Large intestine (tissue), 3 donors: Measurements from ENCODE around the gene PRR14. TPM values are rescaled to one million over a fixed set of nuclear protein-coding genes. Genes with fewer than 3 reads are reported as not detected.

Source experiments
- DNase-seq, 2 donors: peaks; one replicate each; pipeline versions ENCODE4 v3.0.0 to v3.0.0-alpha.2; 2013
- H3K27ac ChIP-seq: one replicate; pipeline ENCODE4 v1.5.1; 2013; ENCODE audit warnings: low read length
- H3K27me3 ChIP-seq: 2 replicates; pipeline ENCODE4 v1.6.1; 2013; ENCODE audit warnings: low read length; ENCODE audit not compliant: control insufficient read depth, insufficient read depth
- H3K36me3 ChIP-seq: 2 replicates; pipeline ENCODE4 v1.6.1; 2013; ENCODE audit warnings: low read length; ENCODE audit not compliant: control insufficient read depth, insufficient read depth
- H3K4me1 ChIP-seq: one replicate; pipeline ENCODE4 v1.6.1; 2013; ENCODE audit warnings: low read length; ENCODE audit not compliant: control insufficient read depth, insufficient read depth
- H3K4me3 ChIP-seq: one replicate; pipeline ENCODE4 v1.5.1; 2013; ENCODE audit warnings: low read length
- H3K9me3 ChIP-seq: one replicate; pipeline ENCODE4 v1.6.1; 2013; ENCODE audit warnings: mild to moderate bottlenecking, low read depth, low read length, moderate library complexity; ENCODE audit not compliant: control insufficient read depth
- WGBS: methylation state at CpG from one replicate; pipeline ENCODE4 v1.1.5; 2013; ENCODE audit warnings: low lambda C conversion rate; ENCODE audit not compliant: insufficient coverage; 5-methylcytosine and 5-hydroxymethylcytosine counted together
- polyA plus RNA-seq: library from polyadenylated mRNA; unstranded; fragments of 120-200 nt; gene quantifications from one replicate; pipeline ENCODE4 v1.2.1, GENCODE V29; 2013

The PRR14 gene
- polyA plus RNA-seq, 1 donor: 35.0 TPM

GRCh38 chr16:30649725-30650368 is 913 bp upstream of the PRR14 start:
- DNase-seq: no peak
- Histone ChIP-seq H3K9me3 (no peaks in the 10 kb centered on the region), H3K4me3 (peak overlapping the region; percentile 57), H3K27me3 (no peaks in the 10 kb centered on the region), H3K27ac (peak overlapping the region; percentile 90), H3K36me3 (peaks cover 19% of the 10 kb centered on the region), H3K4me1 (peaks cover 3% of the 10 kb centered on the region)
- WGBS: no CpG with 5 or more reads among the region's 22 CpGs

- peak; percentile 69 to 74 for DNase-seq
- peak overlapping the region; percentile 91 for H3K4me3 ChIP-seq
- no CpG with 5 or more reads among the region's 71 CpGs for WGBS
- peak overlapping the region; percentile 97 for H3K27ac ChIP-seq
- no peaks in the 10 kb centered on the region for H3K9me3 ChIP-seq
- H3K27me3 ChIP-seq: no peaks in the 10 kb centered on the region
- H3K36me3 ChIP-seq: peaks cover 34% of the 10 kb centered on the region
- H3K4me1 ChIP-seq: peaks cover 3% of the 10 kb centered on the region
Measured at GRCh38 chr16:30651124-30652004, 604 bp downstream of the PRR14 start.

GRCh38 chr16:30652005-30652296 is 1.2 kb downstream of the PRR14 start:
- DNase-seq: no peak
- Histone ChIP-seq H3K27ac (no peak overlapping the region), H3K4me3 (peak overlapping the region; percentile 91), H3K27me3 (no peaks in the 10 kb centered on the region), H3K4me1 (peaks cover 7% of the 10 kb centered on the region), H3K36me3 (peaks cover 39% of the 10 kb centered on the region), H3K9me3 (no peaks in the 10 kb centered on the region)
- WGBS: no CpG with 5 or more reads among the region's 2 CpGs

GRCh38 chr16:30652718-30653117 is 2.0 kb downstream of the PRR14 start:
- Histone ChIP-seq H3K36me3 (peaks cover 39% of the 10 kb centered on the region), H3K27me3 (no peaks in the 10 kb centered on the region), H3K9me3 (no peaks in the 10 kb centered on the region), H3K4me3 (no peak overlapping the region), H3K4me1 (peaks cover 14% of the 10 kb centered on the region), H3K27ac (no peak overlapping the region)
- WGBS: no CpG with 5 or more reads among the region's 18 CpGs
- DNase-seq: no peak

- no peak overlapping the region for H3K4me3 ChIP-seq
- no peak overlapping the region for H3K27ac ChIP-seq
- peaks cover 12% of the 10 kb centered on the region for H3K4me1 ChIP-seq
- no peaks in the 10 kb centered on the region for H3K9me3 ChIP-seq
- no peak for DNase-seq
- no CpG with 5 or more reads among the region's 18 CpGs for WGBS
- H3K36me3 ChIP-seq: peaks cover 39% of the 10 kb centered on the region
- H3K27me3 ChIP-seq: no peaks in the 10 kb centered on the region
Measured at GRCh38 chr16:30654856-30655255, 4.1 kb downstream of the PRR14 start.

- Histone ChIP-seq H3K4me3 (no peak overlapping the region), H3K9me3 (no peaks in the 10 kb centered on the region), H3K36me3 (peaks cover 39% of the 10 kb centered on the region), H3K4me1 (peaks cover 17% of the 10 kb centered on the region), H3K27ac (no peak overlapping the region), H3K27me3 (no peaks in the 10 kb centered on the region)
- no peak for DNase-seq
- no CpG with 5 or more reads among the region's 12 CpGs for WGBS
Measured at GRCh38 chr16:30655815-30656347, 5.1 kb downstream of the PRR14 start.

GRCh38 chr16:30656388-30656787 is 5.6 kb downstream of the PRR14 start:
- H3K27me3 ChIP-seq: no peaks in the 10 kb centered on the region
- no peak for DNase-seq
- peaks cover 20% of the 10 kb centered on the region for H3K4me1 ChIP-seq
- H3K27ac ChIP-seq: no peak overlapping the region
- no peaks in the 10 kb centered on the region for H3K9me3 ChIP-seq
- 100% methylated on average over 2 of the region's 8 CpGs for WGBS
- H3K4me3 ChIP-seq: no peak overlapping the region
- peaks cover 42% of the 10 kb centered on the region for H3K36me3 ChIP-seq

- Histone ChIP-seq H3K9me3 (no peaks in the 10 kb centered on the region), H3K27ac (peak overlapping the region; percentile 87), H3K27me3 (no peaks in the 10 kb centered on the region), H3K36me3 (peaks cover 50% of the 10 kb centered on the region), H3K4me3 (peak overlapping the region; percentile 53), H3K4me1 (peaks cover 28% of the 10 kb centered on the region)
- no peak for DNase-seq
- WGBS: no CpG with 5 or more reads among the region's 32 CpGs
Measured at GRCh38 chr16:30656974-30657865, 6.5 kb downstream of the PRR14 start.

- DNase-seq: peak; percentile 100
- H3K27ac ChIP-seq: peak within 1 kb of the TSS; percentile 97
- peaks cover 54% of the 10 kb centered on the region for H3K36me3 ChIP-seq
- H3K27me3 ChIP-seq: no peaks in the 10 kb centered on the region
- peaks cover 34% of the 10 kb centered on the region for H3K4me1 ChIP-seq
- H3K9me3 ChIP-seq: no peaks in the 10 kb centered on the region
- no CpG with 5 or more reads among the region's 86 CpGs for WGBS
- peak within 1 kb of the TSS; percentile 69 for H3K4me3 ChIP-seq
Measured at GRCh38 chr16:30657866-30658730, 7.3 kb downstream of the PRR14 start, which contains the start of gene FBRS. TSS of gene FBRS (plus strand) at chr16:30658431. CDS start at chr16:30659519, 1,088 bp downstream.
